Measurements from ENCODE around the gene PTBP2. TPM values are rescaled to one million over a fixed set of nuclear protein-coding genes. Genes with fewer than 3 reads are reported as not detected.

PTBP2 gene
- total RNA-seq, 1 donor from 2014 or later: 17.1 TPM

DNA sequence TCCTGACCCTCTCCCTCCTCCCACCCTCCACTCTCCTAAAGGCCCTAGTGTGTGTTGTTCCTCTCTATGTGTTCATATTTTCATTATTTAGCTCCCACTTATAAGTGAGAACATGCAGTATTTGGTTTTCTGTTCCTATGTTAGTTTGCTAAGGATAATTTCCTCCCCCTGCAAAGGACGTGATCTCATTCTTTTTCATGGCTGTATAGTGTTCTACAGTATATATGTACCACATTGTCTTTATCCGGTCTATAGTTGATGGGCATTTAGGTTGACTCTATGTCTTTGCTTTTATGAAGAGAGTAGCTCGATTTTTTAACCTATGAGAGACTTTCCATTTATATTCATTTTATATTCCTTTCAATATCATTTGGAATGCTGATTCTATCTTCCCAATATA is 7.9 kb upstream of the PTBP2 start:
- intact Hi-C loops (cut with micrococcal nuclease): no loop called here
- H3K27me3 Mint-ChIP-seq (ENCODE audit: low read depth): peaks cover 36% of the 10 kb centered on the region
- no peaks in the 10 kb centered on the region for H3K36me3 Mint-ChIP-seq (ENCODE audit: low read depth)

DNA sequence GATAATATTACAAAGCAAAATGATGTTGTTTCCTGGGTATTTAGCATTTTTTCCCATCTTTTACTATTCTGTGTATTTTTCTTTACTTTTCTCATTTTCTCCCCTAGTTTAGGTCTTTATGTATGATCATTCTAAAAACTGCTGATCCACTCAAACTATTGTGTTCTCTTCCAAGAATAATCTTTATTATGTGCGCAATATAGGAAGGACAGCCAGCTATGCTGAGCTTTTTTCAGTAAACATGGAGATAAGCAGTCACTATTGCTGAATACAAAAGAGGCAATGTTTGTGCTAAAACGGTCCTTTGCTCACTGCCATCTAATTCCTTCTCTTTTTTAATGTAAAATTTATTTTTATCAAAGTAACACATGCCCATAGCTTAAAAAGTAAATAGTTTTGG is 6.7 kb upstream of the PTBP2 start:
- H3K9me3 Mint-ChIP-seq: no peaks in the 10 kb centered on the region
- H3K27ac Mint-ChIP-seq: no peak overlapping the region
- H3K4me1 Mint-ChIP-seq (ENCODE audit: low read depth): no peaks in the 10 kb centered on the region
- intact Hi-C loops (cut with micrococcal nuclease): no loop called here
- H3K36me3 Mint-ChIP-seq (ENCODE audit: low read depth): no peaks in the 10 kb centered on the region
- DNase-seq (ENCODE audit: low spot score): no peak
- H3K4me3 Mint-ChIP-seq (ENCODE audit: low read depth): no peak overlapping the region
- H3K27me3 Mint-ChIP-seq (ENCODE audit: low read depth): peaks cover 36% of the 10 kb centered on the region

More for the DNA sequence above, 7.9 kb upstream of the PTBP2 start:
- Mint-ChIP-seq H3K27ac (no peak overlapping the region), H3K9me3 (no peaks in the 10 kb centered on the region), H3K4me1 (ENCODE audit: low read depth) (no peaks in the 10 kb centered on the region), H3K4me3 (ENCODE audit: low read depth) (no peak overlapping the region)
- DNase-seq (ENCODE audit: low spot score): no peak

DNA sequence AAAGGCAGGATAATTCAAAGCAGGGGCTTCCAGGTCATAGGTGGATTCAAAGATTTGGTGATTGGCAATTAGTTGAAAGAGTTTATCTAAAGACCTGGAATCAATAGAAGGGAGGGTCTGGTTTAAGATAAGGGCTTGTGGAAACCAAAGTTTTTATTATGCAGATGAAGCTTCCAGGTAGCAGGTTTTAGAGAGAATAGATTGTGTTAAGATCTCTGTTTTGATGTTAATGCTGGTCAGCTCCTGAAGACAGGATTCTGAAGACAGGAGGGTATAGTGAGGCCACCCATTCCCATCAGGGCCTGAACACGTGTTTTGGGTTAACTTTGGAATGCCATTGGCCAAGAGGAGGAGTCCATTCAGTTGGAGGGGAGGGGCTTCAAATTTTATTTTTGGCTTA is 6.1 kb upstream of the PTBP2 start:
- H3K27me3 Mint-ChIP-seq (ENCODE audit: low read depth): peaks cover 36% of the 10 kb centered on the region
- no peak overlapping the region for H3K4me3 Mint-ChIP-seq (ENCODE audit: low read depth)

DNA sequence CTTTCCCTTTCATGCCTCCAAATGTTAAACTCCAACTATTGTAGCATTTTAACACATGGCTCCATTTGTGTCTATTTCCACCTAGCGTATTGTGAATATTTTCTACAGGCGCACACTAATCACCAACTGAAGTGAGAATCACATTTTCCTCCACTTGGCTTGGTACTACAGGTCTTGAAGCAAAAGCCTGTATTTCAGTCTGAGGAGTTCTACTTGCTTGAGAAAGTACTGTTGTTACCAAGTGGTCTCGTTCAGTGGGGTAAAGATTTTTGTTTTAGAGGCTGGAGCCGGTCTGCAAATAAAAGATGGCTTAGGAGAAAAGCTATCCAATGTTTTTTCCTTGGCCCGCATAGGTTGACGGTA is 550 bp upstream of the PTBP2 start:
- Mint-ChIP-seq H3K4me1 (ENCODE audit: low read depth) (peaks cover 20% of the 10 kb centered on the region), H3K27me3 (ENCODE audit: low read depth) (peaks cover 12% of the 10 kb centered on the region), H3K4me3 (ENCODE audit: low read depth) (peak overlapping the region; percentile 95), H3K36me3 (ENCODE audit: low read depth) (peaks cover 22% of the 10 kb centered on the region), H3K27ac (peak overlapping the region; percentile 78), H3K9me3 (no peaks in the 10 kb centered on the region)
- no peak for DNase-seq (ENCODE audit: low spot score)
- intact Hi-C loops (cut with micrococcal nuclease): loop anchor here (1.0 to 10.0 kb wide), 5 partner anchors 51 to 1486 kb away; partner anchors contain the start of genes DPYD and RWDD3

More for the DNA sequence above, 6.1 kb upstream of the PTBP2 start:
- no peaks in the 10 kb centered on the region for H3K9me3 Mint-ChIP-seq
- DNase-seq (ENCODE audit: low spot score): no peak
- no peak overlapping the region for H3K27ac Mint-ChIP-seq
- intact Hi-C loops (cut with micrococcal nuclease): no loop called here
- no peaks in the 10 kb centered on the region for H3K36me3 Mint-ChIP-seq (ENCODE audit: low read depth)
- H3K4me1 Mint-ChIP-seq (ENCODE audit: low read depth): no peaks in the 10 kb centered on the region

DNA sequence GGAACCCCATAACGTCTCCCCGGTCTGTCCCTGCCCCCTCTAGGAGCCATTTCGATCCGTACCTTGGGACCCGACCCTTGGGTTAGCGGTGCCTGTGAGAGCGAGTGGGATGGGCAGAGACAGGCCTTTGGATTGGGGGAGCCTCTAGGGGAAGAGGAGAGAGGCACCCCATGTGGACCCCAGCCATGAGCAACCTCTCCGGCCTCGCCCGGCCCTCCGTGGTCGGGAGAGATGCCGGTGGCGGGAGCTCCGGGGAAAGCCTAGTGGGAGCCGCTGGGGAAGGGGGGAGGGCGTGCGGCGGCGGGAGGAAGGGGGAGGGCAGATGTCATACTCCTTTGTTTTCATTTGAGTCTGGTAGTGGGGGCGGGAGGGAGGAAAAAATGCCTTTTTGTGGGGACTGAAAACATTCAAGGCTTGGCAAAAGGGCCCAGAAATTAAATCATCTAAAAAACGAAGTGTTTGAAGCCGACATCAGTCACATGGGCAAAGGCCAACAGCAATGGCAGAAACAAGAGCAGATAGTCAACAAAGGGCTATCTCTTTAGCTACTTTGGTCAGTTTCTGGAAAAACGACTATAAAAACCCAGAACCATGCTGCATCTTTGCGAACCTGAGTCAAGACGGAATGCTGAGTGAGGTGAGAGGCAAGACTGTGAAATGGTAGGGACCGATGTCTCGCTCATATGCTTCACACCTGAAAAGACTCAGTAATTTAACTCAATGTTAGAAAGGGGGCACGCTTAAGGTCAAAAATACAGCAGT is 758 bp downstream of the PTBP2 start:
- Mint-ChIP-seq H3K4me3 (ENCODE audit: low read depth) (peak overlapping the region; percentile 95), H3K36me3 (ENCODE audit: low read depth) (peaks cover 28% of the 10 kb centered on the region), H3K27ac (peak overlapping the region; percentile 95), H3K9me3 (no peaks in the 10 kb centered on the region), H3K27me3 (ENCODE audit: low read depth) (peaks cover 5% of the 10 kb centered on the region), H3K4me1 (ENCODE audit: low read depth) (peaks cover 26% of the 10 kb centered on the region)
- intact Hi-C loops (cut with micrococcal nuclease): loop anchor here (2.0 to 10.0 kb wide), 5 partner anchors 50 to 1650 kb away; partner anchors contain the start of genes ALG14 and RWDD3
- DNase-seq (ENCODE audit: low spot score): no peak

DNA sequence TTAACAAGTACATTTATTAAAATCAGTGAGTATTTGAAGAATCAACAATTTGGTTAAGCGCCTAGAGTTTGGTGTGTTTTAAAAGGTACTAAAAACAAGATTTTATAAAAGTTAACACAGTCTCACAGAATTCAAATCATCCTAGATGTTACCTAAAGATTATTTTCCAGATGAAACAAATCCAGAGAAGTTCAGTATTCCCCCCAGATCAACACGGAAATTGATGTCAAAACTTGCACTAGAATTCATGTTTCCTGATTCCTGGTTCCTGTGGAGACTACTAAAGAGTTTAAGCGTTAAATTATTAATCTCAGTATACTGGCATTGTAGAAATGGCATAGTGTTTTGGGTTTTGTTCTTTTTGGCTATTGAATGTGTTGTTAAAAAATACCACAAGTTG is 1.4 kb downstream of the PTBP2 start:
- peaks cover 2% of the 10 kb centered on the region for H3K27me3 Mint-ChIP-seq (ENCODE audit: low read depth)
- H3K9me3 Mint-ChIP-seq: no peaks in the 10 kb centered on the region
- no peak for DNase-seq (ENCODE audit: low spot score)
- peaks cover 27% of the 10 kb centered on the region for H3K4me1 Mint-ChIP-seq (ENCODE audit: low read depth)
- intact Hi-C loops (cut with micrococcal nuclease): loop anchor here (2.0 to 10.0 kb wide), 5 partner anchors 49 to 1650 kb away; partner anchors contain the start of genes ALG14 and RWDD3
- H3K4me3 Mint-ChIP-seq (ENCODE audit: low read depth): peak overlapping the region; percentile 95
- H3K36me3 Mint-ChIP-seq (ENCODE audit: low read depth): peaks cover 35% of the 10 kb centered on the region
- H3K27ac Mint-ChIP-seq: peak overlapping the region; percentile 95

DNA sequence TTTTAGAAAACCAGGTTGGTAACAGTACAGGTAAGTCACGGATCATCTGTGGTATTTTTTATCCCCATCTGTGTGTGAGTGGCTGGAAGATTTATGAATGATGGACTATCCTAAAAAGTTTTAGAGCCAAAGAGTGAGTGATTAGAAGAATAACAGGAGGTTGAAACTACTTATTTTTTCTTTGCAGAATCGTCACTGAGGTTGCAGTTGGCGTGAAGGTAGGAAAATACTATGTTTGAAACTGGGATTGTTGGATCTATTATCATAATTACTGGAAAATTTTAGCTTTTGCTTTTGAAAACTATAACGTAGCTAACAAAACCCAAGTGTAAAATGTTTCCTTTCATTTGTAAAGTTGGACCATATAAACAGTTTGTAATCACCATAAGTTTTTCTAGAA is 1.8 kb downstream of the PTBP2 start:
- DNase-seq (ENCODE audit: low spot score): no peak
- peak overlapping the region; percentile 95 for H3K27ac Mint-ChIP-seq
- H3K4me3 Mint-ChIP-seq (ENCODE audit: low read depth): peak overlapping the region; percentile 95
- H3K4me1 Mint-ChIP-seq (ENCODE audit: low read depth): peaks cover 30% of the 10 kb centered on the region
- no peaks in the 10 kb centered on the region for H3K27me3 Mint-ChIP-seq (ENCODE audit: low read depth)
- H3K9me3 Mint-ChIP-seq: no peaks in the 10 kb centered on the region
- intact Hi-C loops (cut with micrococcal nuclease): loop anchor here (2.0 to 10.0 kb wide), 5 partner anchors 49 to 1651 kb away; partner anchors contain the start of genes ALG14 and RWDD3
- H3K36me3 Mint-ChIP-seq (ENCODE audit: low read depth): peaks cover 39% of the 10 kb centered on the region

DNA sequence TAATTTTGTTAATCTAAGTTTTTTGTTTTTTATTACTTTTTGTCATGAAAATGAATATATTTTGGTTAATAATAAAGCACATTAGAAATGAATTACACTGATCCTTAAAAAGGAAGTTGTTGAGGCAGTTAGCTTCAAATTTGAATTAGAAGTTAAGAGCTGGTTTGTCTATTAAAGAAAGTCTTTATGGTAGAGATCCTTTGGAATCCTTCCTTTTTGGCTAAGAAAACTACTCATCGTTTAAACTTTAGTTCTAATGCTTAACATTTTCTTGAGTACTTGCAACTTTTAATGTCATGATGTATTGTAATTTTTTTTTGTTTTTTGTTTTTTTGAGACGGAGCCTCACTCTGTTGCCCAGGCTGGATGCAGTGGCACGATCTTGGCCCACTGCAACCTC is 2.4 kb downstream of the PTBP2 start:
- Mint-ChIP-seq H3K4me3 (ENCODE audit: low read depth) (no peak overlapping the region), H3K27ac (no peak overlapping the region)
- intact Hi-C loops (cut with micrococcal nuclease): loop anchor here (2.0 to 10.0 kb wide), 5 partner anchors 48 to 1651 kb away; partner anchors contain the start of genes ALG14 and RWDD3

DNA sequence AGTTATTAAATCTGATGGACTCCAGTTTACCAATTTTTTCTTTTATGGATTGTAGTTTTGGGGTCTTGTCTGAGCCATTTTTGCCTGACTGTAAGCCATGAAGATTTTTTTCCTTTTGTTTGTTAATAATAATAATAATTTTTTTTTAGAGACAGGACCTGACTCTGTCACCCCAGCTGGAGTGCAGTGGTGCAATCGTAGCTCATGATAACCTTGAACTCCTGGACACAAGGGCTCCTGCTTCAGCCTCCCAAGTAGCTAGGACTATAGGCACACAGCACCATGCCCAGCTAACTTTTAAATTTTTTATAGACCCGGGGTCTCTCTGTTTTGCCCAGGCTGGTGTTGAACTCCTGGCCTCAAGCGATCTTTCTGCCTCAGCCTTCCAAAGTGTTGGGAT is 6.3 kb downstream of the PTBP2 start:
- H3K4me3 Mint-ChIP-seq (ENCODE audit: low read depth): no peak overlapping the region
- no peak overlapping the region for H3K27ac Mint-ChIP-seq
- DNase-seq (ENCODE audit: low spot score): no peak
- intact Hi-C loops (cut with micrococcal nuclease): loop anchor here (10.0 kb wide), 1 partner anchor 1493 kb away; the partner anchor contains the start of gene RWDD3
- H3K36me3 Mint-ChIP-seq (ENCODE audit: low read depth): peaks cover 58% of the 10 kb centered on the region
- H3K27me3 Mint-ChIP-seq (ENCODE audit: low read depth): no peaks in the 10 kb centered on the region
- peaks cover 3% of the 10 kb centered on the region for H3K9me3 Mint-ChIP-seq
- peaks cover 37% of the 10 kb centered on the region for H3K4me1 Mint-ChIP-seq (ENCODE audit: low read depth)

More for the DNA sequence above, 2.4 kb downstream of the PTBP2 start:
- H3K27me3 Mint-ChIP-seq (ENCODE audit: low read depth): no peaks in the 10 kb centered on the region
- no peak for DNase-seq (ENCODE audit: low spot score)
- peaks cover 42% of the 10 kb centered on the region for H3K36me3 Mint-ChIP-seq (ENCODE audit: low read depth)
- H3K9me3 Mint-ChIP-seq: no peaks in the 10 kb centered on the region
- H3K4me1 Mint-ChIP-seq (ENCODE audit: low read depth): peaks cover 32% of the 10 kb centered on the region

DNA sequence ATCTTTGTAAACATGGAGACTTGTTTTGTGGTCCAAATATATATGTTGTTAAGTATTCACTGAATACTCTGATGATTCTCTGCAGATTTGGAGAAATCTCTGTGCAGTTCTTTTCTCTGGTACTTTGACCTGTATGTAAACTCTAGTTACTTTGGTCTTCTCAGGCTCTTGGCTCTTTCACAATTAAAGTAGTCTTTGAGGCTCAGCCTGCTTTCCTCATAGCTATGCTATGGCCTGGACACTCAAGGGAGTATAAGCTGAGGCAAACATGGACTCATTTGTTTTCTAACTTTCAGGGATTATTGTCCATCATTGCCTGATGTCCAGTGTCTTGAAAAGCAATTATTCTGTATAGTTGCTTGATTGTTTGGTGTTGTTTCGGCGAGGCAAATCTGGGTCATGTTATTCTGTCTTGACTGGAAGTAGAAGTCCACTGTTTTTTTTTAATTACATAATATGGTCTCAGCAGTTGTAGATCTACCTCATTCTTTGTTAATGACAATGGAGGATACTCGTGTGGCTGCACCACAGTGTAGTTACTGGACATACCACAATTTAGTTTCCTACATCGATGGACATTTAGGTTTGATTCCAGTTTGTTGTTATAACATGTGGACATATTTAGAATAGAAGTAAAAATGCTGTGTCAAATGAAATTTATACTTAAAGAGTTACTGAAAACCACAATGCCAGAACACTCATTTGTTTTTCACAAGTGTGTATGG is 9.2 kb downstream of the PTBP2 start:
- peaks cover 71% of the 10 kb centered on the region for H3K36me3 Mint-ChIP-seq (ENCODE audit: low read depth)
- H3K4me3 Mint-ChIP-seq (ENCODE audit: low read depth): no peak overlapping the region
- no peak for DNase-seq (ENCODE audit: low spot score)
- no peaks in the 10 kb centered on the region for H3K27me3 Mint-ChIP-seq (ENCODE audit: low read depth)
- no peak overlapping the region for H3K27ac Mint-ChIP-seq
- H3K4me1 Mint-ChIP-seq (ENCODE audit: low read depth): peaks cover 24% of the 10 kb centered on the region
- intact Hi-C loops (cut with micrococcal nuclease): no loop called here
- peaks cover 10% of the 10 kb centered on the region for H3K9me3 Mint-ChIP-seq

DNA sequence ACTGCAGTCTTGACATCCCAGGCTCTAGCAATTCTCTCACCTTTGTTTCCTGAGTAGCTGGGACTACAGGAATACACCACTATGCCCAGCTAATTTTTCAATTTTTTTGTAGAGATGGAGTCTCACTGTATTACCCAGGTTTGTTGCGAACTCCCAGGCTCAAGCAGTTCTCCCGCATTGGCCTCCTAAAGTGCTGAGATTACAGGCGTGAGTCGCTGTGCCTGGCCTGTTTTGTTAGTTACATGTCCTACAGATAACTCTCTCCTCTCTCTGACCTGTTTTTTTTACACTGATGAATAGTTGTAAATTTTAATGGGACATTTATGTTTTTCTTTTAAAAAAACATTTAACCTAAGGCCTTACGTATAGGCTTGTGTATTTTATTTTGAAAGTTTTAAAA is 19.8 kb downstream of the PTBP2 start:
- no peak overlapping the region for H3K27ac Mint-ChIP-seq
- peaks cover 55% of the 10 kb centered on the region for H3K36me3 Mint-ChIP-seq (ENCODE audit: low read depth)
- peaks cover 13% of the 10 kb centered on the region for H3K4me1 Mint-ChIP-seq (ENCODE audit: low read depth)
- intact Hi-C loops (cut with micrococcal nuclease): no loop called here
- no peaks in the 10 kb centered on the region for H3K9me3 Mint-ChIP-seq
- no peak for DNase-seq (ENCODE audit: low spot score)
- no peaks in the 10 kb centered on the region for H3K27me3 Mint-ChIP-seq (ENCODE audit: low read depth)
- no peak overlapping the region for H3K4me3 Mint-ChIP-seq (ENCODE audit: low read depth)

DNA sequence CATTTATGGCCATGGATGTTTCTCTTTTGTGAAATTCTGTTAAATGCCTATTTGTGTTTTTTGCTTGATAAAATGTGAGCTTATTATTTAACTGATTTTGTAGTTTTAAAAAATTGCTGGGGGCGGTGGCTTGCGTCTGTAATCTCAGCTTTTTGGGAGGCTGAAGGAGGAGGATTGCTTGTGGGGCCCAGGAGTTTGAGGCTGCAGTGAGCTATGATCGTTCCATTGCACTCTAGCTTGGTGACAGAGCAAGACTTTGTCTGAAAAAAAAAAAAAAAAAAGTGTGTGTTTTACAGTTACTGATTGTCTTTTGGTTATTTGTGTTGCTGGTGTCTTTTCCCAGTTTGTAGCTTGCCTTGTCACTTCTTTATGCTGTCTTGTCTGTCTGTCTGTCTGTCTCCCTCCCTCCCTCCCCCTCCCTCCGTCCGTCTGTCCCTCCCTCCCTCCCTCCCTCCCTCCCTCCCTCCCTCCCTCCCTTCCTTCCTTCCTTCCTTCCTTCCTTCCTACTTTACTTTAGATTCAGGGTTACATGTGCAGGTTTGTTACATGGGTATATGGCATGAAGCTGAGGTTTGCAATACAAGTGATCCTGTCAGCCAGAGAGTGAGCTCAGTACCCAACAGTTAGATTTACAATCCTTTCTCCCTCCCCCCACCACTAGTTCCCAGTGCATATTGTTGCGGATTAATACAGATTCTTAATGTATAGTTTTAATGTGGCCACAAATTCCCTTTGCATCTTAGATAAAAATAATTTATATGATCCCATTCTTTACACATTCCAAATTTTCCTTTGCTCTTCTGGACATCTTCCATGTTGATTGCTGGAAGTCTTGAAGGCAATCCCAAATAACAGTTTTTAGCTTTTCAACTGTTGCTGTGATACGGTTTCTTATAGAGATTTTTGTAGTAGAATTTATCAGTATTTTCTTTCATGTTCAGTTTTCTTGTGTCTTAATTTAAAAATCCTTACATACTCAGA is 25.1 kb downstream of the PTBP2 start:
- no peaks in the 10 kb centered on the region for H3K27me3 Mint-ChIP-seq (ENCODE audit: low read depth)
- peaks cover 43% of the 10 kb centered on the region for H3K36me3 Mint-ChIP-seq (ENCODE audit: low read depth)

More for the DNA sequence above, 25.1 kb downstream of the PTBP2 start:
- no peak for DNase-seq (ENCODE audit: low spot score)
- no peaks in the 10 kb centered on the region for H3K9me3 Mint-ChIP-seq
- peaks cover 21% of the 10 kb centered on the region for H3K4me1 Mint-ChIP-seq (ENCODE audit: low read depth)
- intact Hi-C loops (cut with micrococcal nuclease): no loop called here
- no peak overlapping the region for H3K27ac Mint-ChIP-seq
- no peak overlapping the region for H3K4me3 Mint-ChIP-seq (ENCODE audit: low read depth)
